SU-DHL-6 (cell line): Measurements from ENCODE around the gene TEDC2.

Experiments used
- EZH2phosphoT487 ChIP-seq: fragments of 200-600 bp; sonication (generic), shearing (Covaris generic); conservative IDR thresholded peaks from 2 replicates; pipeline ENCODE4 v1.6.1; 2018; ENCODE audit warnings: mild to moderate bottlenecking, antibody characterized with exemption, low read length, moderate library complexity, mixed read lengths
- TF ChIP-seq, protein P1 (sequence below): fragments of 200-600 bp; sonication (generic); IDR thresholded peaks from one replicate; pipeline ENCODE4 v1.5.1; 2017; ENCODE audit warnings: antibody characterized with exemption, mild to moderate bottlenecking, low read length, moderate library complexity; ENCODE audit not compliant: insufficient read depth, poor library complexity, severe bottlenecking

- TF ChIP-seq, protein P1, sequence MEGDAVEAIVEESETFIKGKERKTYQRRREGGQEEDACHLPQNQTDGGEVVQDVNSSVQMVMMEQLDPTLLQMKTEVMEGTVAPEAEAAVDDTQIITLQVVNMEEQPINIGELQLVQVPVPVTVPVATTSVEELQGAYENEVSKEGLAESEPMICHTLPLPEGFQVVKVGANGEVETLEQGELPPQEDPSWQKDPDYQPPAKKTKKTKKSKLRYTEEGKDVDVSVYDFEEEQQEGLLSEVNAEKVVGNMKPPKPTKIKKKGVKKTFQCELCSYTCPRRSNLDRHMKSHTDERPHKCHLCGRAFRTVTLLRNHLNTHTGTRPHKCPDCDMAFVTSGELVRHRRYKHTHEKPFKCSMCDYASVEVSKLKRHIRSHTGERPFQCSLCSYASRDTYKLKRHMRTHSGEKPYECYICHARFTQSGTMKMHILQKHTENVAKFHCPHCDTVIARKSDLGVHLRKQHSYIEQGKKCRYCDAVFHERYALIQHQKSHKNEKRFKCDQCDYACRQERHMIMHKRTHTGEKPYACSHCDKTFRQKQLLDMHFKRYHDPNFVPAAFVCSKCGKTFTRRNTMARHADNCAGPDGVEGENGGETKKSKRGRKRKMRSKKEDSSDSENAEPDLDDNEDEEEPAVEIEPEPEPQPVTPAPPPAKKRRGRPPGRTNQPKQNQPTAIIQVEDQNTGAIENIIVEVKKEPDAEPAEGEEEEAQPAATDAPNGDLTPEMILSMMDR: no peak
- TF ChIP-seq EZH2phosphoT487: no peak
Measured at GRCh38 chr16:2460391-2460713, 443 bp downstream of the TEDC2 start.
